Stimulated activated CD8-positive, alpha-beta memory T cell treated with anti-CD3 and anti-CD28 coated beads, Interleukin-12 subunit alpha, Interleukin-12 subunit beta, amount 100 ng/mL, for 4 hours (primary cell): ENCODE measurements around the gene CHRM2.

Source experiments
- DNase-seq: peaks from one replicate; pipeline ENCODE4 v3.0.0-alpha.2; 2020; ENCODE audit warnings: low read depth

The CHRM2 gene

GRCh38 chr7:137025469-137026175 lies 157.2 kb downstream of the CHRM2 start:
- DNase-seq: no peak

- DNase-seq: no peak
These were observed 157.7 kb downstream of the CHRM2 start for GRCh38 chr7:137026176-137026500.

- DNase-seq: no peak
These were observed 164.0 kb downstream of the CHRM2 start for GRCh38 chr7:137032436-137032835.

GRCh38 chr7:137036768-137037167 lies 168.3 kb downstream of the CHRM2 start:
- DNase-seq: no peak

GRCh38 chr7:137038706-137039105 lies 170.3 kb downstream of the CHRM2 start:
- no peak for DNase-seq

GRCh38 chr7:137040745-137041144 lies 172.3 kb downstream of the CHRM2 start:
- no peak for DNase-seq

GRCh38 chr7:137045573-137045972 lies 177.1 kb downstream of the CHRM2 start:
- DNase-seq: no peak

GRCh38 chr7:137069249-137069963 lies 201.0 kb downstream of the CHRM2 start:
- no peak for DNase-seq
